GM12878 (cell line): Measurements from ENCODE around the gene SNX13. TPM values are rescaled to one million over a fixed set of nuclear protein-coding genes. Genes with fewer than 3 reads are reported as not detected.

Experiments
- BACH1 ChIP-seq: fragments of 450-650 bp; IDR thresholded peaks from 2 replicates; pipeline ENCODE4 v1.6.1; 2017; ENCODE audit warnings: mild to moderate bottlenecking, borderline replicate concordance
- CBX3 ChIP-seq: fragments of 200-600 bp; sonication (generic); IDR thresholded peaks from 2 replicates; pipeline ENCODE4 v1.6.1; 2016; ENCODE audit warnings: low read depth, borderline replicate concordance
- CHD4 ChIP-seq: fragments of 200-600 bp; sonication (generic); IDR thresholded peaks from 2 replicates; pipeline ENCODE4 v1.6.1; 2016; ENCODE audit warnings: mild to moderate bottlenecking
- GABPA ChIP-seq: IDR thresholded peaks from 2 replicates; pipeline ENCODE4 v1.6.1; 2014; ENCODE audit warnings: antibody characterized with exemption, low read depth, mild to moderate bottlenecking, inconsistent platforms
- KDM1A ChIP-seq: fragments of 200-600 bp; sonication (generic); IDR thresholded peaks from 2 replicates; pipeline ENCODE4 v1.6.1; 2016; ENCODE audit warnings: borderline replicate concordance
- MYC ChIP-seq: IDR thresholded peaks from 2 replicates; pipeline ENCODE4 v1.6.1; 2011; ENCODE audit warnings: mild to moderate bottlenecking, low read length, moderate library complexity, inconsistent platforms; ENCODE audit not compliant: insufficient read depth, insufficient replicate concordance, insufficient read length, severe bottlenecking
- POLR2A ChIP-seq: IDR thresholded peaks from 2 replicates; pipeline ENCODE4 v1.6.1; 2011; ENCODE audit warnings: low read depth, mild to moderate bottlenecking, low read length
- RB1 ChIP-seq: fragments of 450-650 bp; formaldehyde crosslinking; IDR thresholded peaks from 2 replicates; pipeline ENCODE4 v1.6.1; 2017; ENCODE audit warnings: mild to moderate bottlenecking, borderline replicate concordance
- TARDBP ChIP-seq: IDR thresholded peaks from 2 replicates; pipeline ENCODE4 v1.6.1; 2016; ENCODE audit warnings: borderline replicate concordance
- WRNIP1 ChIP-seq: IDR thresholded peaks from 2 replicates; pipeline ENCODE4 v1.6.1; 2011; ENCODE audit warnings: low read depth, low read length, improper control_type of control experiment, borderline replicate concordance
- polyA plus RNA-seq, 11 experiments: library from polyadenylated mRNA; depleted of rRNA in 4 of 11; unstranded in 6 of 11; stranded (reverse) in 5 of 11; fragments of >200 nt; fragmentation: Nextera tagmentation in 4 of 11; fragmentation: Illumina TruSeq in 1 of 11; extraction: Ambion mirVana in 4 of 11; extraction: Trizol in 1 of 11; gene quantifications; 1 replicate in 1 of 11; 2 replicates in 10 of 11; pipeline versions ENCODE4 v1.2.1 to v1.2.3, GENCODE V29; 2011 to 2016; ENCODE audit warnings: inconsistent platforms in 2 of 11, missing spikeins in 2 of 11, low read depth in 1 of 11
- total RNA-seq, 4 experiments: library from RNA; depleted of rRNA in 3 of 4; stranded (reverse); fragments of >200 nt in 3 of 4; fragmentation: Illumina TruSeq in 1 of 4; extraction: Trizol in 1 of 4; gene quantifications; 2 replicates each; pipeline versions ENCODE4 v1.2.1 to v1.2.3, GENCODE V29; 2013 to 2021
- TF ChIP-seq, protein P1 (sequence below): IDR thresholded peaks from 2 replicates; pipeline ENCODE4 v1.6.1; 2011; ENCODE audit warnings: borderline replicate concordance, low read depth, mild to moderate bottlenecking, moderate library complexity, mixed read lengths, low read length; ENCODE audit not compliant: insufficient read depth; ENCODE audit errors: extremely low read length
- TF ChIP-seq, protein P2 (sequence below): fragments of 450-650 bp; formaldehyde crosslinking; IDR thresholded peaks from 2 replicates; pipeline ENCODE4 v1.4.0; 2022; ENCODE audit warnings: mild to moderate bottlenecking, moderate library complexity
- TF ChIP-seq, protein P3 (sequence below): IDR thresholded peaks from 2 replicates; pipeline ENCODE4 v1.6.1; 2011; ENCODE audit warnings: low read depth, low read length, improper control_type of control experiment, borderline replicate concordance
- TF ChIP-seq, protein P4 (sequence below): IDR thresholded peaks from 2 replicates; pipeline ENCODE4 v1.6.1; 2012; ENCODE audit warnings: mild to moderate bottlenecking, low read depth, low read length
- TF ChIP-seq, protein P5 (sequence below): fragments of 450-650 bp; IDR thresholded peaks from 2 replicates; pipeline ENCODE4 v1.6.1; 2014; ENCODE audit warnings: mild to moderate bottlenecking
- TF ChIP-seq, protein P6 (sequence below): fragments of 450-650 bp; IDR thresholded peaks from 2 replicates; pipeline ENCODE4 v1.6.1; 2016; ENCODE audit warnings: mild to moderate bottlenecking, moderate library complexity, borderline replicate concordance

SNX13 gene
- total and polyA plus RNA-seq, 10 of the 15 experiments (the other 5 are each of a cell fraction or from before 2014, with no cell fraction given), result 2.2 to 17.1 (median 11.9) TPM

DNA sequence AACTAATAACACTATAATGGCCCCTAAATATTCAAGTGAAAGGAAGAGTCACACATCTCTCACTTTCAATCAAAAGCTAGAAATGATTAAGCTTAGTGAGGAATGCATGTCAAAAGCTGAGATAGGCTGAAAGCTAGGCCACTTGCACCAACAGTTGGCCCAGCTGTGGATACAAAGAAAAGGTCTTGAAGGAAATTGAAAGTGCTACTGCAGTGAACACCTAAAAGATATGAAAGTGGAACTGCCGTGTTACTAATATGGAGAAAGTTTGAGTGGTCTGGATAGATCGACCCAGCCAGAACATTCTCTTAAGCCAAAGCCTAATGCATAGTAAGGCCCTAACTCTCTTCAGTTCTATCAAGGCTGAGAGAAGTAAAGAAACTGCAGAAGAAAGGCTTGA is 12.1 kb upstream of the SNX13 start (continued):
- TF ChIP-seq, protein P1, sequence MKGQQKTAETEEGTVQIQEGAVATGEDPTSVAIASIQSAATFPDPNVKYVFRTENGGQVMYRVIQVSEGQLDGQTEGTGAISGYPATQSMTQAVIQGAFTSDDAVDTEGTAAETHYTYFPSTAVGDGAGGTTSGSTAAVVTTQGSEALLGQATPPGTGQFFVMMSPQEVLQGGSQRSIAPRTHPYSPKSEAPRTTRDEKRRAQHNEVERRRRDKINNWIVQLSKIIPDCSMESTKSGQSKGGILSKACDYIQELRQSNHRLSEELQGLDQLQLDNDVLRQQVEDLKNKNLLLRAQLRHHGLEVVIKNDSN, result no peak
- TF ChIP-seq POLR2A (no peak), KDM1A (no peak), RB1 (no peak), BACH1 (no peak), MYC (no peak), WRNIP1 (no peak), TARDBP (no peak), GABPA (peak; percentile 45), CHD4 (no peak), CBX3 (no peak)
- TF ChIP-seq, protein P2, sequence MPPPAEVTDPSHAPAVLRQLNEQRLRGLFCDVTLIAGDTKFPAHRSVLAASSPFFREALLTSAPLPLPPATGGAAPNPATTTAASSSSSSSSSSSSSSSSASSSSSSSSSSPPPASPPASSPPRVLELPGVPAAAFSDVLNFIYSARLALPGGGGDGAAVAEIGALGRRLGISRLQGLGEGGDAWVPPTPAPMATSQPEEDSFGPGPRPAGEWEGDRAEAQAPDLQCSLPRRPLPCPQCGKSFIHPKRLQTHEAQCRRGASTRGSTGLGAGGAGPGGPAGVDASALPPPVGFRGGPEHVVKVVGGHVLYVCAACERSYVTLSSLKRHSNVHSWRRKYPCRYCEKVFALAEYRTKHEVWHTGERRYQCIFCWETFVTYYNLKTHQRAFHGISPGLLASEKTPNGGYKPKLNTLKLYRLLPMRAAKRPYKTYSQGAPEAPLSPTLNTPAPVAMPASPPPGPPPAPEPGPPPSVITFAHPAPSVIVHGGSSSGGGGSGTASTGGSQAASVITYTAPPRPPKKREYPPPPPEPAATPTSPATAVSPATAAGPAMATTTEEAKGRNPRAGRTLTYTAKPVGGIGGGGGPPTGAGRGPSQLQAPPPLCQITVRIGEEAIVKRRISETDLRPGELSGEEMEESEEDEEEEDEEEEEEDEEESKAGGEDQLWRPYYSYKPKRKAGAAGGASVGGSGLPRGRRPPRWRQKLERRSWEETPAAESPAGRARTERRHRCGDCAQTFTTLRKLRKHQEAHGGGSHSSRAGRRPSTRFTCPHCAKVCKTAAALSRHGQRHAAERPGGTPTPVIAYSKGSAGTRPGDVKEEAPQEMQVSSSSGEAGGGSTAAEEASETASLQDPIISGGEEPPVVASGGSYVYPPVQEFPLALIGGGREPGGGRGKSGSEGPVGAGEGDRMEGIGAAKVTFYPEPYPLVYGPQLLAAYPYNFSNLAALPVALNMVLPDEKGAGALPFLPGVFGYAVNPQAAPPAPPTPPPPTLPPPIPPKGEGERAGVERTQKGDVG (CRISPR knock-in tag), result no peak
- TF ChIP-seq, protein P3, sequence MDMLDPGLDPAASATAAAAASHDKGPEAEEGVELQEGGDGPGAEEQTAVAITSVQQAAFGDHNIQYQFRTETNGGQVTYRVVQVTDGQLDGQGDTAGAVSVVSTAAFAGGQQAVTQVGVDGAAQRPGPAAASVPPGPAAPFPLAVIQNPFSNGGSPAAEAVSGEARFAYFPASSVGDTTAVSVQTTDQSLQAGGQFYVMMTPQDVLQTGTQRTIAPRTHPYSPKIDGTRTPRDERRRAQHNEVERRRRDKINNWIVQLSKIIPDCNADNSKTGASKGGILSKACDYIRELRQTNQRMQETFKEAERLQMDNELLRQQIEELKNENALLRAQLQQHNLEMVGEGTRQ, result no peak
- TF ChIP-seq, protein P4, sequence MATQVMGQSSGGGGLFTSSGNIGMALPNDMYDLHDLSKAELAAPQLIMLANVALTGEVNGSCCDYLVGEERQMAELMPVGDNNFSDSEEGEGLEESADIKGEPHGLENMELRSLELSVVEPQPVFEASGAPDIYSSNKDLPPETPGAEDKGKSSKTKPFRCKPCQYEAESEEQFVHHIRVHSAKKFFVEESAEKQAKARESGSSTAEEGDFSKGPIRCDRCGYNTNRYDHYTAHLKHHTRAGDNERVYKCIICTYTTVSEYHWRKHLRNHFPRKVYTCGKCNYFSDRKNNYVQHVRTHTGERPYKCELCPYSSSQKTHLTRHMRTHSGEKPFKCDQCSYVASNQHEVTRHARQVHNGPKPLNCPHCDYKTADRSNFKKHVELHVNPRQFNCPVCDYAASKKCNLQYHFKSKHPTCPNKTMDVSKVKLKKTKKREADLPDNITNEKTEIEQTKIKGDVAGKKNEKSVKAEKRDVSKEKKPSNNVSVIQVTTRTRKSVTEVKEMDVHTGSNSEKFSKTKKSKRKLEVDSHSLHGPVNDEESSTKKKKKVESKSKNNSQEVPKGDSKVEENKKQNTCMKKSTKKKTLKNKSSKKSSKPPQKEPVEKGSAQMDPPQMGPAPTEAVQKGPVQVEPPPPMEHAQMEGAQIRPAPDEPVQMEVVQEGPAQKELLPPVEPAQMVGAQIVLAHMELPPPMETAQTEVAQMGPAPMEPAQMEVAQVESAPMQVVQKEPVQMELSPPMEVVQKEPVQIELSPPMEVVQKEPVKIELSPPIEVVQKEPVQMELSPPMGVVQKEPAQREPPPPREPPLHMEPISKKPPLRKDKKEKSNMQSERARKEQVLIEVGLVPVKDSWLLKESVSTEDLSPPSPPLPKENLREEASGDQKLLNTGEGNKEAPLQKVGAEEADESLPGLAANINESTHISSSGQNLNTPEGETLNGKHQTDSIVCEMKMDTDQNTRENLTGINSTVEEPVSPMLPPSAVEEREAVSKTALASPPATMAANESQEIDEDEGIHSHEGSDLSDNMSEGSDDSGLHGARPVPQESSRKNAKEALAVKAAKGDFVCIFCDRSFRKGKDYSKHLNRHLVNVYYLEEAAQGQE, result no peak
- TF ChIP-seq, protein P5, sequence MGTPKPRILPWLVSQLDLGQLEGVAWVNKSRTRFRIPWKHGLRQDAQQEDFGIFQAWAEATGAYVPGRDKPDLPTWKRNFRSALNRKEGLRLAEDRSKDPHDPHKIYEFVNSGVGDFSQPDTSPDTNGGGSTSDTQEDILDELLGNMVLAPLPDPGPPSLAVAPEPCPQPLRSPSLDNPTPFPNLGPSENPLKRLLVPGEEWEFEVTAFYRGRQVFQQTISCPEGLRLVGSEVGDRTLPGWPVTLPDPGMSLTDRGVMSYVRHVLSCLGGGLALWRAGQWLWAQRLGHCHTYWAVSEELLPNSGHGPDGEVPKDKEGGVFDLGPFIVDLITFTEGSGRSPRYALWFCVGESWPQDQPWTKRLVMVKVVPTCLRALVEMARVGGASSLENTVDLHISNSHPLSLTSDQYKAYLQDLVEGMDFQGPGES, result no peak
- TF ChIP-seq, protein P6, sequence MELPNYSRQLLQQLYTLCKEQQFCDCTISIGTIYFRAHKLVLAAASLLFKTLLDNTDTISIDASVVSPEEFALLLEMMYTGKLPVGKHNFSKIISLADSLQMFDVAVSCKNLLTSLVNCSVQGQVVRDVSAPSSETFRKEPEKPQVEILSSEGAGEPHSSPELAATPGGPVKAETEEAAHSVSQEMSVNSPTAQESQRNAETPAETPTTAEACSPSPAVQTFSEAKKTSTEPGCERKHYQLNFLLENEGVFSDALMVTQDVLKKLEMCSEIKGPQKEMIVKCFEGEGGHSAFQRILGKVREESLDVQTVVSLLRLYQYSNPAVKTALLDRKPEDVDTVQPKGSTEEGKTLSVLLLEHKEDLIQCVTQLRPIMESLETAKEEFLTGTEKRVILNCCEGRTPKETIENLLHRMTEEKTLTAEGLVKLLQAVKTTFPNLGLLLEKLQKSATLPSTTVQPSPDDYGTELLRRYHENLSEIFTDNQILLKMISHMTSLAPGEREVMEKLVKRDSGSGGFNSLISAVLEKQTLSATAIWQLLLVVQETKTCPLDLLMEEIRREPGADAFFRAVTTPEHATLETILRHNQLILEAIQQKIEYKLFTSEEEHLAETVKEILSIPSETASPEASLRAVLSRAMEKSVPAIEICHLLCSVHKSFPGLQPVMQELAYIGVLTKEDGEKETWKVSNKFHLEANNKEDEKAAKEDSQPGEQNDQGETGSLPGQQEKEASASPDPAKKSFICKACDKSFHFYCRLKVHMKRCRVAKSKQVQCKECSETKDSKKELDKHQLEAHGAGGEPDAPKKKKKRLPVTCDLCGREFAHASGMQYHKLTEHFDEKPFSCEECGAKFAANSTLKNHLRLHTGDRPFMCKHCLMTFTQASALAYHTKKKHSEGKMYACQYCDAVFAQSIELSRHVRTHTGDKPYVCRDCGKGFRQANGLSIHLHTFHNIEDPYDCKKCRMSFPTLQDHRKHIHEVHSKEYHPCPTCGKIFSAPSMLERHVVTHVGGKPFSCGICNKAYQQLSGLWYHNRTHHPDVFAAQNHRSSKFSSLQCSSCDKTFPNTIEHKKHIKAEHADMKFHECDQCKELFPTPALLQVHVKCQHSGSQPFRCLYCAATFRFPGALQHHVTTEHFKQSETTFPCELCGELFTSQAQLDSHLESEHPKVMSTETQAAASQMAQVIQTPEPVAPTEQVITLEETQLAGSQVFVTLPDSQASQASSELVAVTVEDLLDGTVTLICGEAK, result peak; percentile 20; the same call in 1 of the 2 replicates
